HepG2 (cell line): Measurements from ENCODE around the gene AMDHD1. TPM values are rescaled to one million over a fixed set of nuclear protein-coding genes. Genes with fewer than 3 reads are reported as not detected.

Experiments
- CHCHD3 ChIP-seq: sonication (generic); formaldehyde crosslinking; IDR thresholded peaks from 2 replicates; pipeline ENCODE4 v1.8.0; 2022; ENCODE audit warnings: mild to moderate bottlenecking, missing genetic modification reagents, moderate library complexity
- EP300 ChIP-seq, 3 experiments: sonication (generic) in 1 of 3; formaldehyde crosslinking in 1 of 3; IDR thresholded peaks; 2 replicates each; pipeline versions ENCODE4 v1.5.1 to v1.6.1; 2011 to 2020; ENCODE audit warnings: low read depth in 2 of 3, low read length in 2 of 3, borderline replicate concordance in 1 of 3, improper control_type of control experiment in 1 of 3, mild to moderate bottlenecking in 1 of 3, missing genetic modification reagents in 1 of 3, moderate library complexity in 1 of 3
- GLI4 ChIP-seq: sonication (generic); formaldehyde crosslinking; IDR thresholded peaks from 2 replicates; pipeline ENCODE4 v1.5.1; 2020; ENCODE audit warnings: missing genetic modification reagents, mild to moderate bottlenecking, moderate library complexity, borderline replicate concordance
- HNRNPK ChIP-seq: fragments of 200-400 bp; formaldehyde crosslinking; IDR thresholded peaks from 2 replicates; pipeline ENCODE4 v1.6.1; 2018; ENCODE audit warnings: low read length, low read depth, moderate library complexity, mild to moderate bottlenecking; ENCODE audit not compliant: poor library complexity, severe bottlenecking
- HOXD1 ChIP-seq: sonication (generic); formaldehyde crosslinking; IDR thresholded peaks from 2 replicates; pipeline ENCODE4 v1.5.0; 2020; ENCODE audit warnings: missing genetic modification reagents
- MED13 ChIP-seq: sonication (generic); formaldehyde crosslinking; IDR thresholded peaks from 2 replicates; pipeline ENCODE4 v1.5.0; 2020; ENCODE audit warnings: missing genetic modification reagents
- MEF2D ChIP-seq: sonication (generic); formaldehyde crosslinking; IDR thresholded peaks from 2 replicates; pipeline ENCODE4 v1.5.1; 2020; ENCODE audit warnings: mild to moderate bottlenecking, missing genetic modification reagents
- NBN ChIP-seq: fragments of 450-650 bp; conservative IDR thresholded peaks from 2 replicates; pipeline ENCODE4 v1.6.1; 2017
- PREB ChIP-seq: sonication (generic); formaldehyde crosslinking; IDR thresholded peaks from 2 replicates; pipeline ENCODE4 v1.4.0; 2020; ENCODE audit warnings: missing genetic modification reagents
- SCMH1 ChIP-seq: sonication (generic); formaldehyde crosslinking; IDR thresholded peaks from 2 replicates; pipeline ENCODE4 v1.9.0; 2021; ENCODE audit warnings: missing genetic modification reagents, mild to moderate bottlenecking, borderline replicate concordance
- ZFAT ChIP-seq: sonication (generic); formaldehyde crosslinking; conservative IDR thresholded peaks from 2 replicates; pipeline ENCODE4 v1.8.1; 2023; ENCODE audit warnings: missing genetic modification reagents, inconsistent platforms
- ZFP41 ChIP-seq: sonication (generic); formaldehyde crosslinking; IDR thresholded peaks from 2 replicates; pipeline ENCODE4 v1.4.0; 2020; ENCODE audit warnings: mild to moderate bottlenecking, missing genetic modification reagents, borderline replicate concordance
- ZHX2 ChIP-seq, 2 experiments: sonication (generic) in 1 of 2; formaldehyde crosslinking in 1 of 2; IDR thresholded peaks; 2 replicates each; pipeline versions ENCODE4 v1.6.1 to v1.9.0; 2014 to 2022; ENCODE audit warnings: antibody characterized with exemption in 1 of 2, borderline replicate concordance in 1 of 2, inconsistent platforms in 1 of 2, low read depth in 1 of 2, missing genetic modification reagents in 1 of 2
- ZNF589 ChIP-seq: sonication (generic); formaldehyde crosslinking; conservative IDR thresholded peaks from 2 replicates; pipeline ENCODE4 v1.8.0; 2022; ENCODE audit warnings: mild to moderate bottlenecking, moderate library complexity, missing genetic modification reagents
- polyA plus RNA-seq, 8 experiments: library from polyadenylated mRNA; depleted of rRNA in 3 of 8; stranded (reverse) in 7 of 8; unstranded in 1 of 8; fragments of >200 nt; fragmentation: Illumina TruSeq in 4 of 8; extraction: Trizol in 4 of 8; gene quantifications; 2 replicates each; pipeline versions ENCODE4 v1.2.1 to v1.2.3, GENCODE V29; 2011 to 2016; ENCODE audit warnings: low read depth in 4 of 8, missing spikeins in 1 of 8, mixed read lengths in 1 of 8; ENCODE audit not compliant: insufficient read depth in 1 of 8
- total RNA-seq, 5 experiments: library from RNA; depleted of rRNA; stranded (reverse); fragments of >200 nt; fragmentation: Illumina TruSeq; extraction: Trizol; gene quantifications; 2 replicates each; pipeline ENCODE4 v1.2.3, GENCODE V29; 2016; ENCODE audit warnings: low read depth in 1 of 5
- TF ChIP-seq, protein P1 (sequence below): sonication (generic); formaldehyde crosslinking; IDR thresholded peaks from 2 replicates; pipeline ENCODE4; 2020; ENCODE audit warnings: missing genetic modification reagents, mild to moderate bottlenecking, borderline replicate concordance
- TF ChIP-seq, protein P2 (sequence below): IDR thresholded peaks from 2 replicates; pipeline ENCODE4 v1.6.1; 2016; ENCODE audit warnings: control low read depth

Gene AMDHD1
- total and polyA plus RNA-seq, 2 of the 13 experiments (the other 11 are each of a cell fraction or from before 2014, with no cell fraction given) = 6.5 to 29.6 TPM

- peak; percentile 87; the same call in 1 of the 2 replicates for TF ChIP-seq HOXD1 (CRISPR knock-in tag)
- TF ChIP-seq, protein P1, sequence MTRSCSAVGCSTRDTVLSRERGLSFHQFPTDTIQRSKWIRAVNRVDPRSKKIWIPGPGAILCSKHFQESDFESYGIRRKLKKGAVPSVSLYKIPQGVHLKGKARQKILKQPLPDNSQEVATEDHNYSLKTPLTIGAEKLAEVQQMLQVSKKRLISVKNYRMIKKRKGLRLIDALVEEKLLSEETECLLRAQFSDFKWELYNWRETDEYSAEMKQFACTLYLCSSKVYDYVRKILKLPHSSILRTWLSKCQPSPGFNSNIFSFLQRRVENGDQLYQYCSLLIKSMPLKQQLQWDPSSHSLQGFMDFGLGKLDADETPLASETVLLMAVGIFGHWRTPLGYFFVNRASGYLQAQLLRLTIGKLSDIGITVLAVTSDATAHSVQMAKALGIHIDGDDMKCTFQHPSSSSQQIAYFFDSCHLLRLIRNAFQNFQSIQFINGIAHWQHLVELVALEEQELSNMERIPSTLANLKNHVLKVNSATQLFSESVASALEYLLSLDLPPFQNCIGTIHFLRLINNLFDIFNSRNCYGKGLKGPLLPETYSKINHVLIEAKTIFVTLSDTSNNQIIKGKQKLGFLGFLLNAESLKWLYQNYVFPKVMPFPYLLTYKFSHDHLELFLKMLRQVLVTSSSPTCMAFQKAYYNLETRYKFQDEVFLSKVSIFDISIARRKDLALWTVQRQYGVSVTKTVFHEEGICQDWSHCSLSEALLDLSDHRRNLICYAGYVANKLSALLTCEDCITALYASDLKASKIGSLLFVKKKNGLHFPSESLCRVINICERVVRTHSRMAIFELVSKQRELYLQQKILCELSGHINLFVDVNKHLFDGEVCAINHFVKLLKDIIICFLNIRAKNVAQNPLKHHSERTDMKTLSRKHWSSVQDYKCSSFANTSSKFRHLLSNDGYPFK (CRISPR knock-in tag) = peak; percentile 40; the same call in 1 of the 2 replicates
- no peak for TF ChIP-seq SCMH1 (CRISPR knock-in tag)
- no peak for TF ChIP-seq NBN
- no peak for TF ChIP-seq HNRNPK
- TF ChIP-seq EP300 (IDR thresholded peaks at IDR 0.05; ENCODE audit: low read depth in 2 of 2, low read length in 2 of 2) = peak; percentile 62 to 97; a peak in 3 of 4 replicates
- peak; percentile 87; the same call in 1 of the 2 replicates for TF ChIP-seq EP300 (CRISPR knock-in tag; IDR thresholded peaks at IDR 0.05; ENCODE audit: borderline replicate concordance)
- no peak for TF ChIP-seq CHCHD3
- TF ChIP-seq, protein P2, sequence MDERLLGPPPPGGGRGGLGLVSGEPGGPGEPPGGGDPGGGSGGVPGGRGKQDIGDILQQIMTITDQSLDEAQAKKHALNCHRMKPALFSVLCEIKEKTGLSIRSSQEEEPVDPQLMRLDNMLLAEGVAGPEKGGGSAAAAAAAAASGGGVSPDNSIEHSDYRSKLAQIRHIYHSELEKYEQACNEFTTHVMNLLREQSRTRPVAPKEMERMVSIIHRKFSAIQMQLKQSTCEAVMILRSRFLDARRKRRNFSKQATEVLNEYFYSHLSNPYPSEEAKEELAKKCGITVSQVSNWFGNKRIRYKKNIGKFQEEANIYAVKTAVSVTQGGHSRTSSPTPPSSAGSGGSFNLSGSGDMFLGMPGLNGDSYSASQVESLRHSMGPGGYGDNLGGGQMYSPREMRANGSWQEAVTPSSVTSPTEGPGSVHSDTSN (CRISPR knock-in tag) = no peak
- no peak for TF ChIP-seq GLI4
- TF ChIP-seq ZHX2 (IDR thresholded peaks at IDR 0.05; ENCODE audit: low read depth) = no peak; the same call in 1 of the 2 replicates
- TF ChIP-seq ZHX2 (CRISPR knock-in tag; IDR thresholded peaks at IDR 0.05; ENCODE audit: borderline replicate concordance) = no peak
- peak; percentile 95 for TF ChIP-seq MEF2D (CRISPR knock-in tag)
- TF ChIP-seq MED13 (CRISPR knock-in tag) = peak; percentile 28; the same call in 1 of the 2 replicates
- TF ChIP-seq ZFAT (CRISPR knock-in tag) = no peak
- no peak for TF ChIP-seq PREB (CRISPR knock-in tag)
- no peak for TF ChIP-seq ZNF589 (CRISPR knock-in tag)
- TF ChIP-seq ZFP41 (CRISPR knock-in tag) = no peak
Observed at GRCh38 chr12:95996034-95996658, 53.0 kb downstream of the AMDHD1 start, which contains the start of gene HAL (continued).
